Heart left ventricle (tissue), 16 donors: ENCODE results near the gene RAD51B. TPM values are rescaled to one million over a fixed set of nuclear protein-coding genes. Genes with fewer than 3 reads are reported as not detected.

Source experiments
- ATAC-seq, 4 donors: fragments of 200-7000 bp; cut with Tn5 transposase; one replicate each; pipeline ENCODE4 v1.9.1; 2020 to 2022; ENCODE audit warnings: moderate library complexity in 4 of 4, mild to moderate bottlenecking in 3 of 4, moderate number of reproducible peaks in 1 of 4
- DNase-seq, 5 donors: peaks; one replicate each; pipeline ENCODE4 v3.0.0-alpha.2; 2020
- H3K27ac ChIP-seq, 12 donors: fragments of 200-600 bp; sonication (generic) in 4 of 12; one replicate each; pipeline versions ENCODE4 v1.5.0 to v1.8.0; 2016 to 2022; ENCODE audit warnings: mild to moderate bottlenecking in 2 of 12
- H3K27me3 ChIP-seq, 9 donors: fragments of 200-600 bp; sonication (generic) in 2 of 9; one replicate each; pipeline versions ENCODE4 v1.5.1 to v1.8.0; 2016 to 2022; ENCODE audit warnings: mild to moderate bottlenecking in 3 of 9
- H3K36me3 ChIP-seq, 9 donors: fragments of 200-600 bp; sonication (generic) in 2 of 9; one replicate each; pipeline versions ENCODE4 v1.5.0 to v1.8.0; 2018 to 2022; ENCODE audit warnings: mild to moderate bottlenecking in 2 of 9
- H3K4me1 ChIP-seq, 12 donors: fragments of 200-600 bp; sonication (generic) in 4 of 12; one replicate each; pipeline versions ENCODE4 v1.5.0 to v1.8.0; 2016 to 2022; ENCODE audit warnings: mild to moderate bottlenecking in 3 of 12
- H3K4me3 ChIP-seq, 12 donors: fragments of 200-600 bp; sonication (generic) in 4 of 12; one replicate each; pipeline versions ENCODE4 v1.5.0 to v1.8.0; 2017 to 2022; ENCODE audit warnings: mild to moderate bottlenecking in 9 of 12, moderate library complexity in 4 of 12
- H3K9me3 ChIP-seq, 12 donors: fragments of 200-600 bp; sonication (generic) in 4 of 12; one replicate each; pipeline versions ENCODE4 v1.5.0 to v1.8.0; 2016 to 2022; ENCODE audit warnings: mild to moderate bottlenecking in 1 of 12
- POLR2A ChIP-seq, 2 donors: fragments of 450-650 bp; IDR thresholded peaks; one replicate each; pipeline ENCODE4 v1.6.1; 2017; ENCODE audit warnings: antibody characterized with exemption in 2 of 2, mild to moderate bottlenecking in 2 of 2, moderate library complexity in 2 of 2
- WGBS, 4 donors: extraction: QIAGEN DNeasy Blood & Tissue Kit in 2 of 4; methylation state at CpG; one replicate each; pipeline versions ENCODE4 v1.1.5 to v1.1.7; 2013 to 2018; 5-methylcytosine and 5-hydroxymethylcytosine counted together
- intact Hi-C, 10 donors: fragments of 100-400 bp; cut with DNase I; formaldehyde crosslinking; loops; one replicate each; pipeline versions ENCODE4 v1.11.1 to v1.14.2; 2022
- polyA plus RNA-seq, 2 donors: library from polyadenylated mRNA; stranded (reverse); fragments of 200-250 nt; gene quantifications; one replicate each; pipeline ENCODE4 v1.2.3, GENCODE V29; 2013
- total RNA-seq, 9 donors: library from RNA; depleted of rRNA in 2 of 9; stranded (reverse); fragments of >200 nt in 2 of 9; fragmentation: NEBNext Ultra II Directional in 3 of 9; extraction: Animal tissue kit (Norgen Biotek cat#: 25700) in 3 of 9; gene quantifications; one replicate each; pipeline versions ENCODE4 v1.1.0 to v1.2.4, GENCODE V29; 2016 to 2023
- TF ChIP-seq, protein P1 (sequence below), 12 donors: fragments of 200-600 bp; sonication (generic) in 4 of 12; IDR thresholded peaks; one replicate each; pipeline versions ENCODE4 v1.5.0 to v1.8.0; 2018 to 2022; ENCODE audit warnings: antibody characterized with exemption in 12 of 12, mild to moderate bottlenecking in 5 of 12
- donor health status: ischemic (EF 13 %, LVEDD 7.1; RV severe dilation, severe dysfunction).
- donor health status: healthy with polysubstance abuse.
- donor health status: DM: no; HTN: yes; CAD: no.
- donor health status: DM: no; HTN: no; CAD: no.
- donor health status: ischemic (EF 25% LVEDD 6.9; RV normal size, moderate dysfunction).
- donor health status: ischemic (EF 25% LVEDD 5.7; RV mildly dilated, moderate dysfunction).
- donor health status: healthy.
- donor health status: DM: yes; HTN: yes; CAD: no.
- donor health status: ischemic (EF 35%, LVEDD 5.7; RV mildly dilated, moderate dysfunction).
- donor health status: nonischemic (EF 11% LVEDD 7.7; RV severe dilation, severe dysfunction).
- donor health status: DM: yes; HTN: yes; CAD: no.
- donor health status: PGD.
- donor health status: ischemic (EF 29% LVEDD 5.4; RV normal size, mild dysfunction).
- donor health status: nonischemic (EF 23%, LVEDD 6.1; RV moderate dilation, normal function).

Gene RAD51B
- total and polyA plus RNA-seq, 11 donors, result 1.3 to 11.3 (median 3.2) TPM

DNA sequence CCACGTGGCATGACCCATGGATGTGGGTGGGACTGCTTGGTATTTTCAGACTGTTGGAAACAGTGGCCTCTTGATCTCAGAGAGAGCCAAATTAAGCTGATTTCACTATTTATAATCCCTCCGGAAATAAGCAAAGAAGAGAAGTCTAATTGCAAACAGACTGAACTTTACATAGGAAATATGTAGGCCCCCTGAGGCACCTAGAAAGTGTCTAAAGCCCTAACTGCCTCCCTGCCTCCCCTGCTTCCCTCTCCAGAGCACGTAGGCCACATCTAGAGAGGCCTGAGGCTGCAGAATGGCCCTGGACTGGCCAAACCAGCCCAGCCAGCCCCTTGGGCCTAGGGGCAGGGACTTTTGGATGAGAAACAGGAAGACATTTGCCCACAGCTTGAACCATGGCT lies 849.5 kb downstream of the RAD51B start:
- TF ChIP-seq, protein P1, sequence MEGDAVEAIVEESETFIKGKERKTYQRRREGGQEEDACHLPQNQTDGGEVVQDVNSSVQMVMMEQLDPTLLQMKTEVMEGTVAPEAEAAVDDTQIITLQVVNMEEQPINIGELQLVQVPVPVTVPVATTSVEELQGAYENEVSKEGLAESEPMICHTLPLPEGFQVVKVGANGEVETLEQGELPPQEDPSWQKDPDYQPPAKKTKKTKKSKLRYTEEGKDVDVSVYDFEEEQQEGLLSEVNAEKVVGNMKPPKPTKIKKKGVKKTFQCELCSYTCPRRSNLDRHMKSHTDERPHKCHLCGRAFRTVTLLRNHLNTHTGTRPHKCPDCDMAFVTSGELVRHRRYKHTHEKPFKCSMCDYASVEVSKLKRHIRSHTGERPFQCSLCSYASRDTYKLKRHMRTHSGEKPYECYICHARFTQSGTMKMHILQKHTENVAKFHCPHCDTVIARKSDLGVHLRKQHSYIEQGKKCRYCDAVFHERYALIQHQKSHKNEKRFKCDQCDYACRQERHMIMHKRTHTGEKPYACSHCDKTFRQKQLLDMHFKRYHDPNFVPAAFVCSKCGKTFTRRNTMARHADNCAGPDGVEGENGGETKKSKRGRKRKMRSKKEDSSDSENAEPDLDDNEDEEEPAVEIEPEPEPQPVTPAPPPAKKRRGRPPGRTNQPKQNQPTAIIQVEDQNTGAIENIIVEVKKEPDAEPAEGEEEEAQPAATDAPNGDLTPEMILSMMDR (IDR thresholded peaks at IDR 0.05), result no peak
- TF ChIP-seq POLR2A (IDR thresholded peaks at IDR 0.05), result no peak
- Histone ChIP-seq H3K36me3 (no peaks in the 10 kb centered on the region), H3K4me3 (no peak overlapping the region), H3K4me1 (peaks cover 11 to 81% (median 68%) of the 10 kb centered on the region in 12 donors), H3K9me3 (no peaks in the 10 kb centered on the region), H3K27ac (peak overlapping the region in 10 of 12 donors; percentile 15 to 75 (median 60)), H3K27me3 (no peaks in the 10 kb centered on the region)
- intact Hi-C loops, result loop anchor here in 3 of 10 donors (5.0 to 10.0 kb wide), 2 partner anchors 118 to 124 kb away; no protein-coding TSS in a partner anchor
- no peak for DNase-seq
- 66 to 70% (median 69%) methylated on average over 3 of the region's 3 CpGs for WGBS, 4 donors
- ATAC-seq, result no peak

DNA sequence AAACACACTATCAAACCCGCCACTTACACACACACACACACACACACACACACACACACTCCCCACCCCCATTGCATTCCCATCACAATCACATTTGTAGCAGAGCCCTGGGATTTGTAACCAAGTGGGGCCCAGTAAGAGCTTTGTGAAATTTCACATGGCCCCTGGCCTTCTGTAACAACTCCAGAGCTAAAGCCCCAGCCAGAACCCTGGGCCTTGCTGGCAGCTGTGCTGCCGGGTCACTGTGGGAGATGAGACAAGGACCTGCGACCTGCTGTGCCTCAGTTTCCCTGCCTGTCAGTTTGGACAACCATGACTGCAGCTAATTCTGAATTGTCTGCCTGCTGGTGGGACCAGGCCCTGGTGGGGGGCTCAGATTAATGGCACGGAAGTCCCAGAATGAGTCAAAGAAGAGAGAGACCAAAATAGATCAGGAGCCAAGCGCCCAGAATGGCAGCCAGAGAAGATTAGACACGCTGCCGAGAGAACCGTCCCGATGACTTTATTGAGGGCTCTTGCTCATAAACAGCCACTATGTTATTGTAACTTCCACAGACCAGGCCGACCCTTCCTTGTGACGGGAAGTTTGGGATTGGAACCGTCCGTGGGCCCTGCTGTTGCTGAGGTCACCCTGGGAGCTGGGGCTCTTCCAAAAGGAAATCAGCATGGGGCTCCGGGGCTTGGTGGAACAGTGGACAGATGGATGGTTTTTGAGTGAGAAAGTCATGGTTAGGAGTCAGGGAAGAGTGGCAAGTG lies 850.2 kb downstream of the RAD51B start:
- Histone ChIP-seq H3K9me3 (no peaks in the 10 kb centered on the region), H3K27ac (peak overlapping the region; percentile 20 to 75 (median 60)), H3K4me3 (no peak overlapping the region), H3K4me1 (peaks cover 11 to 74% (median 62%) of the 10 kb centered on the region in 12 donors), H3K27me3 (no peaks in the 10 kb centered on the region), H3K36me3 (no peaks in the 10 kb centered on the region)
- no peak for TF ChIP-seq POLR2A (IDR thresholded peaks at IDR 0.05)
- TF ChIP-seq, protein P1 (IDR thresholded peaks at IDR 0.05), result no peak
- ATAC-seq, result peak; percentile 18 to 66 (median 44)
- peak in 3 of 5 donors; percentile 48 to 64 (median 61) for DNase-seq
- 41 to 62% (median 49%) methylated on average over 14 of the region's 14 CpGs for WGBS, 4 donors
- intact Hi-C loops, result loop anchor here in 3 of 10 donors (5.0 to 10.0 kb wide), 2 partner anchors 118 to 125 kb away; no protein-coding TSS in a partner anchor

DNA sequence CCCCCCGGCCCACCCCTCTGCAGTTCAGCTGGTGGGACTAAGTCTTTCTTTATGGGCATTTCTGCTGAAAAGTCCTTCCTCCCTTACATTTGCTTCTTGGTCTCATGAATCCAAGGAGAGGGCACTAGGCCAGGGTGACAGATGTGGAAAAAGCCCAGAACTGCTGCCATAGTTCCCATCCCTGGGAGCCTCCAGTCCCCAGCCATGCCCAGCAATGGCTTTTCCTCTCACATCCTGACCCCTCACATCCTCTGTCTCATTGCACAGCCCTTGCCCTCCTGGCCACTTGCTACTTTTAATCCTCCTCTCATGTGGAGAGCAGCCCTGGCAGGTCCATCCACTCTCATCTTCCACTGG lies 850.8 kb downstream of the RAD51B start:
- Histone ChIP-seq H3K9me3 (no peaks in the 10 kb centered on the region), H3K27ac (peak overlapping the region in 11 of 12 donors; percentile 20 to 75 (median 65)), H3K4me1 (peaks cover 11 to 68% (median 57%) of the 10 kb centered on the region in 12 donors), H3K27me3 (no peaks in the 10 kb centered on the region), H3K36me3 (no peaks in the 10 kb centered on the region), H3K4me3 (no peak overlapping the region)
- TF ChIP-seq POLR2A (IDR thresholded peaks at IDR 0.05), result no peak
- TF ChIP-seq, protein P1 (IDR thresholded peaks at IDR 0.05), result no peak
- ATAC-seq (peak in 1 of 4 donors; percentile 11), DNase-seq (peak in 1 of 5 donors; percentile 18)
- intact Hi-C loops, result no loop called here
- 77 to 91% (median 85%) methylated on average over 1 of the region's 1 CpG for WGBS, 4 donors

DNA sequence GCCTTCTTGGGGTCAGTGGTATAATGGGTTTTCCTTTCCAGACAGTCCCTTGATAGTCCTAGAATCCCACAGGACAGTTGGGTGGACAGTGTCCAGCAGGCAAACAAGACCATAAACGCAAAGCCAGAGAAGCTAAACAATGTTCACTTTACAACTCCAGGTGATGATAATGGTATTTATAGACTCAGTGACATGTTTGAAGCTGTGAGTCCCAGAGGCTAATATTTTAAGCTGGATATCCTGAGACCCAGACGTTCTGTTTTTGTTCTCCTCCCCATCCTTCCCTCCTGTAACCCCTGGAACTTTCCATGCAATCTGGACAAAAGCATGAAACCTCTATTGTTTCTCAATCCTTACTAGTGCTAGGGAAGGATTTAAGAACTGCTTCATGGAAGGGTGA lies 852.3 kb downstream of the RAD51B start:
- intact Hi-C loops, result no loop called here
- WGBS, 4 donors, result 11 to 16% (median 13%) methylated on average over 2 of the region's 2 CpGs
- peak overlapping the region; percentile 11 to 75 (median 58) for H3K27ac ChIP-seq

More for the DNA sequence above, 852.3 kb downstream of the RAD51B start:
- TF ChIP-seq, protein P1 (IDR thresholded peaks at IDR 0.05), result no peak
- no peak for TF ChIP-seq POLR2A (IDR thresholded peaks at IDR 0.05)
- Histone ChIP-seq H3K4me1 (peaks cover 11 to 53% (median 42%) of the 10 kb centered on the region in 12 donors), H3K36me3 (no peaks in the 10 kb centered on the region), H3K9me3 (no peaks in the 10 kb centered on the region), H3K4me3 (no peak overlapping the region), H3K27me3 (no peaks in the 10 kb centered on the region)
- ATAC-seq, result peak; percentile 37 to 53 (median 42)
- DNase-seq, result no peak
